ENCODE measurements around the gene KDM4B. TPM values are rescaled to one million over a fixed set of nuclear protein-coding genes. Genes with fewer than 3 reads are reported as not detected.

The KDM4B gene
- total and polyA plus RNA-seq, 3 donors from 2014 or later, result 33.3 to 72.7 (median 67.7) TPM

- no peak for DNase-seq
- 94 to 97% methylated on average over 5 of the region's 5 CpGs for WGBS, 2 donors
- Histone ChIP-seq H3K9me3 (no peaks in the 10 kb centered on the region), H3K4me1 (peaks cover 11% of the 10 kb centered on the region), H3K36me3 (ENCODE audit: low read depth, missing control alignments) (no peaks in the 10 kb centered on the region), H3K27me3 (no peaks in the 10 kb centered on the region), H3K27ac (no peak overlapping the region), H3K4me3 (no peak overlapping the region)
- no peak for TF ChIP-seq CTCF (IDR thresholded peaks at IDR 0.05)
- no peak for TF ChIP-seq POLR2A (IDR thresholded peaks at IDR 0.05)
- intact Hi-C loops (cut with DNase I; ENCODE audit: low total_unique reads), result no loop called here
These were observed 130.8 kb downstream of the KDM4B start for GRCh38 chr19:5099701-5100221.

- no peak for DNase-seq
- whole genome bisulfite sequencing, 2 donors, result 96 to 97% methylated on average over 7 to 18 of the region's 18 CpGs
- H3K27ac ChIP-seq, result no peak overlapping the region
- intact Hi-C loops (cut with DNase I; ENCODE audit: low total_unique reads), result no loop called here
- TF ChIP-seq POLR2A (IDR thresholded peaks at IDR 0.05), result no peak
- TF ChIP-seq CTCF (IDR thresholded peaks at IDR 0.05), result no peak
- no peaks in the 10 kb centered on the region for H3K27me3 ChIP-seq
- H3K4me1 ChIP-seq, result peaks cover 11% of the 10 kb centered on the region
- no peaks in the 10 kb centered on the region for H3K36me3 ChIP-seq (ENCODE audit: low read depth, missing control alignments)
- no peak overlapping the region for H3K4me3 ChIP-seq
- no peaks in the 10 kb centered on the region for H3K9me3 ChIP-seq
These were observed 133.0 kb downstream of the KDM4B start for GRCh38 chr19:5101871-5102270.

GRCh38 chr19:5102520-5102919, 133.6 kb downstream of the KDM4B start:
- Histone ChIP-seq H3K4me3 (no peak overlapping the region), H3K4me1 (peaks cover 11% of the 10 kb centered on the region), H3K27me3 (no peaks in the 10 kb centered on the region), H3K36me3 (ENCODE audit: low read depth, missing control alignments) (no peaks in the 10 kb centered on the region), H3K9me3 (no peaks in the 10 kb centered on the region), H3K27ac (no peak overlapping the region)
- TF ChIP-seq CTCF (IDR thresholded peaks at IDR 0.05) (no peak), POLR2A (IDR thresholded peaks at IDR 0.05) (no peak)
- 76 to 95% methylated on average over 5 to 21 of the region's 21 CpGs for WGBS, 2 donors
- intact Hi-C loops (cut with DNase I; ENCODE audit: low total_unique reads), result no loop called here
- DNase-seq, result no peak

GRCh38 chr19:5103061-5103701, 134.3 kb downstream of the KDM4B start:
- DNase-seq, result peak; percentile 47
- intact Hi-C loops (cut with DNase I; ENCODE audit: low total_unique reads), result no loop called here
- no peak overlapping the region for H3K27ac ChIP-seq
- H3K27me3 ChIP-seq, result no peaks in the 10 kb centered on the region
- WGBS, 2 donors, result 64 to 80% methylated on average over 22 to 29 of the region's 29 CpGs
- H3K36me3 ChIP-seq (ENCODE audit: low read depth, missing control alignments), result no peaks in the 10 kb centered on the region
- TF ChIP-seq CTCF (IDR thresholded peaks at IDR 0.05), result no peak
- peaks cover 11% of the 10 kb centered on the region for H3K4me1 ChIP-seq
- H3K4me3 ChIP-seq, result no peak overlapping the region
- no peaks in the 10 kb centered on the region for H3K9me3 ChIP-seq
